NCI-H748 treated with DMSO at 0.1 percent for 48 hours (cell line): ENCODE measurements around the gene PLCL1.
"Not testable (repeated sequence)": the region's sequence is repeated elsewhere in the genome, so short reads cannot be mapped to it uniquely, and the experiment has no call there.

Experiments used
- DNase-seq: peaks from one replicate; lab custom pipeline; 2025; lab: John Stamatoyannopoulos, UW

The PLCL1 gene

DNA sequence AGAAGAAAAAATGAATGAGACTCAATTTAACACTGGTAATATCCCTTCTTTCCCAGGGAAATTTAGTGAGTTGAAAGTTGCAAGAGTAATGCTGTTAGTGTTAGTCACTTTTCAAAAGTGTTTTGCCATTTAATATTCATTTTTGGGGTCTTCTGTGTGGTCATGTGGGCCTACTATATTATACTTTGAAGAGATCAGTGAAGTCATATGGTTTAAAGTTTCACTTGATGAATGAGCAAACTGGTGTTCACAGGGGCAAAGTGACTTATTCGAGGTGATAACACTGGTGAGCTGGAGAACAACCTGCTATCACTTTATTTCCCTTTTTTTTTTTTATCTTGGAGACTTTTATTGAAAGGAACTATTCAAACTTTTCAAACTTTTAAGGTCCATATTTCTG is 196.0 kb downstream of the PLCL1 start:
- DNase-seq = no peak

DNA sequence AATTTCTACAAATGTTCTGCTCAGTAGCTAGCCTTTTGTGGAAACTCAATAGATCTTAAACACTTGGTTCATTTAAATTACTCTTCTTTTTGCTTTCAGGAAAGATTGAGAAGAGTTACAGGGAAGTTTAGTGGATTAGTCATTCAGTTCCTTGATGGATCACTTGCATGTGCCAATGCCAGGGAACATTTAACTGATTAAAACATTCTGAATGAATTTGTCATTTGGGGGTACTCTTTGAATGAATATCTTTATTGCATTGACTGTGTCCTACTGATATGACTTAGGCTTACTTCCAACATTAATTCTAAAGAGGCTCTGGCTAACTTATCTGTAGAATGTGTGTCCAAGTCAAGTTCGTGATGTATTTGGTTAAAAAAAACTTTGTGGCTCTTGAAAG is 199.8 kb downstream of the PLCL1 start:
- DNase-seq = no peak

DNA sequence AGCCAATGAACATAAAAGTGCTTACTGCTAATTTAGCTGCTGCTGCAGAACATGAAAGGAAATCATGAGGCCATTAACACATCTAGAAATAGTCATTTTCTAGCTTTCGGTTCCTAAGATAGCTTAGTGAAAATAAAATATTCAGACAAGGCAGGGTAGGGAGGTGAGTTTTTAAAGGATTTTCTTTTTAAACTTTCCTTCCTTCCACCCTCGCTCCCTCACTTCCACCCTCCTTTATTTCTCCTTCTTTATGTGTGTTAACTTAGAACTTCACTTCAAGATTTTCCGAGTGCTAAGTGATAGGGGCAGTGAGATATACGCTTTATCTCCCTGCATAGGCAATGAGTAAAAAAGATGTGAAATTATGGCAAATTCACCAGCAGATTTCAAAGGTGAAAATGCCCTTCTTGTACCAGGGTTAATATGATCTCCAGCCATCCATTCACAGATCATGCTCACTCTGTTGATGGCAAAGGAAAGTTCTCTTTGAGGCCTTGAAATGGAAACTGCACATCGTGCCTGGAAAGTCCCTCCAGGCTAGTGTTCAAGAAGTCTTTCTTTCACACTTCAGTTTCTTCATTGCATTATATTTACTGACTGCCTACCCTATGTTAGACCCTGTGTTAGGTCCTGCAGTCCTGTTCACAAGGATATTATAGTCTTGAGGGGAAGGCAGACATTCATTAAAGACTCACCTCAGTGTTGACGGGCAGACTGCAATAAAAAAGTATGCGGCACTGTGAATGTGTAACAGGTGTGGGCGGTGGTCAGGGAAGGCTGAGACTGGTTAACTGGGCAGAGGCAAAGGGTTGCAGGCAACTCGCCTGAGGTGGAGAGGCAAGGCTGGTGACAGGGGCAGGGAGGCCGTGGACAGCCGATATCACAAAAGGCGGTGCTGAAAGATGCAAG is 200.8 kb downstream of the PLCL1 start:
- no peak for DNase-seq

DNA sequence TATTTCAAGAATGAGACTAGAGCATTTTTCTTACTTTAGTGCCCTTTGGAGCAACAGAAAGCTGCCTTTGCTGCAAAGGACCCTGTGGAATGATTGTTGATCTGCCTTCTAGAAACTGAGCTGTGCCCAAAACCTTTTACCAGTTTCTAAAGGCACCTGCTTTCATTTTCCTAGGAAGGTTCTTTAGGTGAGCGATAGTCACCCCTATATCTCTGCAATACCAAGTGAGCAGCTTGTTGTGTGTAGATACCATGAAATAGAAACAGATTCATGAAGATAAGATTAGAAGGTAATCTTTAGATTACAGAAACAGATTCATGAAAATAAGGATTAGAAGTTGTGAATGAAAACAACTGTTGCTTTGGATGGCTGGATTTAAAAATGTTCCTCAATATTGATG is 202.3 kb downstream of the PLCL1 start:
- DNase-seq = no peak

DNA sequence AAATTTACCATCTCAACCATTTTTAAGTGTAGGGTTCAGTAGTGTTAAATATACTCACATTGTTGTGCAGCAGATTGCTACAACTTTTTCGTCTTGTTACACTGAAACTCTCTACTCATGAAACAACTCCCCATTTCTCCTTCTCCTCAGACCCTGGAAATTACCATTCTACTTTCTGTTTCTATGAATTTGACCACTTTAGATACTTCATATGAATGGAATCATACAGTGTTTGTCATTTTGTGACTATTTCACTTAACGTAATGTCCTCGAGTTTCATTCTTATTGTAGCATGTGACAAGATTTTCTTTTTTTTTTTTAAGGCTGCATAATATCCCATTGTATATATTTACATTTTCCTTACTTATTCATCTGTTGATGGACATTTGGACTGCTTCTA is 203.8 kb downstream of the PLCL1 start:
- no peak for DNase-seq

DNA sequence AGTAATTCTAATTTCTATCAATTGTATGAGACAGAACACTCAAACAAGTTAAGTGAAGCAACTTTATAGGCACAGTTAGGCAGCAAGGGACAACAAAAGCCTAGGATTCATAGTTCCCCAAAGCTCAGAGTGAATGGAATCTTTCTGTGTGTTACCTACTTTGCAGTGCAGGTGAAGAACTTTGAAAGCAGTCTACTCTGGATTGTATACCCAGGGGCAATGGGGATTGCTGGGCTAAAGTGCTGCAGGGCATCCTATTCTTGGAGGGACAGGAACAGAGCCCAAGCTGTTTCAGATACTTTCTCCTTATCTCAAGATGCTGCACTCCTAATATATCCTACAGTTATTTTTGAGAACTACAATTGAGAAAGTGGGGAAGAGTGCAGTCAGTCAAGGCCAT is 207.6 kb downstream of the PLCL1 start:
- no peak for DNase-seq

DNA sequence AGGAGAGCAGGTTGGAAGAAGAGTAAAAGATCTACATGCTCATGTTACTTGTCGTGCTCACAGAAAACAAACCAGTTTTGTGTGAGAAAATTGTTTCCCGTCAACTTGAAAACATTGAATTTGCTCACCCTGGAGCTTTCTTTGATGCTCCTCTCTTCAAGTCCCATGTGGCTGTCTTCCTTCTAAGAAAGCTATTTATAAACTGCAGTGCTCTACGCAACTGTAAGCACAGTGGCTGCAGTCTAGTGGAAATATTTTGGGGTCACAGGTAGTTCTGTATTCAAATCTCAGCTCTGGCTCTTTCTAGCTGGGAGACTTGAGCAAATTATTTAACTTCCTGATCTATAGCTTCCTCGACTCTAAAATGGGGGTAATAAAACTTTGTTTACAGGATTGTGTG is 211.8 kb downstream of the PLCL1 start:
- DNase-seq = no peak

DNA sequence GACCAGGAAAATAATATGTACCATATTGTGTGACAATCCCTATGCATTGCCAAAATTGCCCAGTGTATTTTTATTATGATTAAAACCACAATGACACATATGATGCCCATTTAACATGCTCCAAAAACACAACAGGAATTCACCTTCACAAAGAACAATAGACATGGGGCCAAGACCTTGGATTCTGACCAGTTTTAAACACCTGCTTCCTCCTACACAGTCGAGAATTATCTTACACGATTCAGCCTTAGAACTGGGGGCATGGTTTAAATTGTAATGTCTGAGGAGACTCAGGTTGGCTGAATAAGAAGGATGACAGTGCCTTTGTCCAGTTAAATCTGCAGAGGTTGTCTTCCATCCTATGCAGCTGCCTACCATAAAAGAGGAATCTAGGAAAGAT is 212.7 kb downstream of the PLCL1 start:
- no peak for DNase-seq

DNA sequence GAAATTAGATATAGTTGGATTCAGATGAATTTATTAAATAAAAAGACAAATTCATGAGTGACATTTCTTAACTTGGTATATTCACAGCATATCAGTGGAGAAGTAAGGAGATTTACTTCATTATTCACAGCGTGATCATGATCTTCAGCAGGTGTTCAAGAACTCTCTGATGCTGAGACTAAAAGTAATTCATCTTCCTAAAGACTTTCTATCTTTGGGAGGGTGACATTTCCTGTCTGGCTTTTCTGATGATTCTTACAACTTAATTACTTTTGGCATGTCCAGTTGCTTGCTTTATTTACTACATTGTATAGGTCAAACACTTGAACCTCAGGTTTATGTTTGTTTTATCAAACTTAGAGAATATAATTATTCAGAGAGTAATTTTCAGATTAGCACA is 224.6 kb downstream of the PLCL1 start:
- no peak for DNase-seq

DNA sequence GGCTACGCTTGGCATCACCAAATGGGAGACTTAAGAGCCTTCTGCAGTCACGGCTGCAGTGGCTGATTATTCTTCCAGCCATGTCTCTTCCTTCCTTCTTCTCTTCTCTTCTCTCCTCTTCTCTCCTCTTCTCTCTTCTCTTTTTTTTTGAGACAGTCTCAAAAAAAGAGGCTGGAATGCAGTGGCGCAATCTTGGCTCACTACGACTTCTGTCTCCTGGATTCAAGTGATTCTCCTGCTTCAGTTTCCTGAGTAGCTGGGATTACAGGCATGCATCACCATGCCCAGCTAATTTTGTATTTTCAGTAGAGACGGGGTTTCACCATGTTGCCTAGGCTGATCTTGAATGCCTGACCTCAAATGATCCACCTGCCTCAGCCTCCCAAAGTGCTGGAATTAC is 225.2 kb downstream of the PLCL1 start:
- DNase-seq = not testable (repeated sequence)

DNA sequence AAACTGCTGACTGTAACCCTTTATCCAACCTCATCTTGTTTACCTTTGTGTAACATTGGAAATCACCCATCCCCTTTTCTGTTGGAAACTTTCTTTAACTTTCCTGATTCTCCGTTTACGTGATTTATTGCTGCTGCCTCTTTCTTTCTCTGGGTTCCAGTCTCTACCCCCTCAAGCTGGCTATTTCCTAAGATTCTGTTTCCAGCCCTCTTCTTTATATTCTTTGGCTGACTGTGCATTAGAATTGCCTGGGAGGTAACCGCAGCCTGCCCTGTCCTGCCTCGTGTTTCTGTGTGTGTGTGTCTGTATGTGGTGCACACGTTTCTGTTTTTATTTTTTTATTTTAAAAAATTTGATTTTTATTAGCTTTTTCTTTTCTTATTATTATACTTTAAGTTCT is 229.2 kb downstream of the PLCL1 start:
- DNase-seq = no peak

DNA sequence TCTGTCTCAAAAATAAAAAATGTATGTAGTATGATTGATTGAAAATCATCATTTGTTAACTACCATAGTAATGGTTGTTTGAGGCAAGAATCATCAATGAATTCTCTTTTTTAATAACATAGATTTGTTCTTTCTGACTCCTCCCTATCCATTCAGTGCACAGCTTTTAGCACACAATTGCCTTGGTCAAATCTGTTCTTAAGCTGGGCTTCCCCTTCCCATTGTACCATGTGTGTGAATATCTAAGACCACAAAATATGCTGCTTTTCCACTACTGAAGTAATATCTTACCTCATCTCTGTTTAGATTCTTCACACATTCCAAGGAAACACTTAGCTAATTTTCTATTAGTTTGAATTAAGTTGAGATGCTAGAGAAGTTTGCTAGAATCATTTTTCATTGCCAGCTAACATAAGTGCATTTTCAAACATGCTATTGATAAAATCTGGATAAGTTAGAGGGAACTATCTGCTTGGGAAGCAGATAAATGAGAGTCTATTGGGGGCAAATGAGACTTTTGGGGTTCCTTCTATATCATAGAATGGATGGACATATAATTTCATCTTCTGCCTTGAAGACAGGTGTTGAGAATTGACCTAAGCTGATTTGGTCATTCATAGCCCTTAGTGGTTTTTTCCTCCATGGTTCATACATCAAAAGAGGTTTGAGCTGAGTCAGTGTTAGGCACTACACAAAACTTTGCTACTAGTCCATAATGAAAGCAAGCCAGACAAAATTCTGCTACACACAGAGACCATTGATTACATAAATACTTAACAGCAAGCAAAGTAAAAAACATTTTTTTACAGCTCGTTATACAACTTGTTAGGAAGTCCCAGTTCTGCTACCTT is 231.9 kb downstream of the PLCL1 start:
- DNase-seq = no peak

DNA sequence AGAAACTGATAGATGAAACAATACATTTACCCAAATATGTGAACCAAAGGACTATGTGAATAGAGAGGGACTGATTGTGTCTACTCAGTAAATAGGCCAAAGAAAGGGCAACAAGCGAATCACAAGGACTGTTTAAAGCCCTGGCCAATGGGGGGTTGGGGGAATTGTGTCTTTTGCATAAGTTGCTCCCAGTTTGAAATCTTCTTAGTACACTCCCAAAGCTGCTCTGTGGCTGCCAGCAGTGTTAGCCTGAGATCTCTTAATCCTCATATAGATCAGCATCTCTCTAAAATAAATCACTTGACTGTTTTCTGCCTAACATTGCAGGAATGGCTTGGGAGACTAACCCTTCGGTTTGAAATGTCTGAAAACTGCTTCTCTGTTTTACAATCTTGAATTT is 236.4 kb downstream of the PLCL1 start:
- no peak for DNase-seq

DNA sequence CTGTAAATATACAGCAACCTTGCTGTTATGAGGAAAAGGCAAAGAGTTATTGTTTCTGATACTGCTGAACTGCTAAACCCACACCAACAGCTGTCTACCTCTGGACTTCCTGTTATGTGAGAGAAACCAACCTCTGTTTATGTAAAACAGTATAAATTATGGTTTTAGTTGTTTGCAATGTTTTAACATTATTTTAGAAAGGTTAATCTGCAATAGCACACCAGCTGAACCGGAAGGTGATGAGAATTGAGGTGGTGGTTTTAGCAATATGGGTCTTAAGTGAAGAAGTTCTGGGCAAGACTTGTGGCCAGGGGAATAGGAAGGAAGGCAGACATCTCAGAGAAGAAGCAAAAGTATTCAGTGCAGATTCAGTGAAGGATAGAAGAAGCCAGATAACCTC is 237.8 kb downstream of the PLCL1 start:
- no peak for DNase-seq

DNA sequence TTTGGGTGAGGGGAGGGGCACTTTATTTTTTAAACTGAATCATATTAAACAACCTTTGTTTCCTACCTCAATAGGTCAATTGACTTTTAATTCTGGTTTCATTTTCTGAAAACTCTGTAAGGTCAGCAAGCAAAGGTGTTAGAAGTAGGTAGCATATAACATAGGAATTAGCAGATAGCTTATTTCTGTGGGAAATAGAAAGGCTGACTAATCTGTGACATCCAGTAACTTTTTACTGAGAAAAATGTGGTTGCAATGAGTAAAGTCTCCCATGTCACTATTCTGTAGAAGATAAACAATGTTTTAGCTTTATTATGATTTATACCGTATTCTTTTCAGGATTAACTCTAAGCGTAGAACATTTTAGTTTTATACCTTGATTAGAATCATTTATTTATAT is 240.4 kb downstream of the PLCL1 start:
- no peak for DNase-seq

DNA sequence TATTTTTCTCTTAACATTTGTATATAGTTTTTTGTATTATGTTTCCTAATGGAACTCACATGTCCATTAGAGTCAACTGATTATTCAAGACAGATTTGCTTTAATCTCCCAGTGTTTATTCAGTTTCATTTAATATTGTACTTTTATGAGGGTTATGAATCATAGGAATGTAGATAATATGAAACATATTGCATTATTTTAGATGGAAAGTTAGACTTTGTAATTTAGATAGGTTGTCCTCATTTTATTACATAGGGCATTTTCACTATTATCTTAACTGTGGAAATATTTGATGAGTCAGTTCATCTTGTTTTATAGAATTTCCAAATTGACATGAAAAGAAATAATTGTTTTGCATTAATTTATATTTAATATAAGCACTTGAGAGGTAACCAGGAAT is 240.8 kb downstream of the PLCL1 start:
- no peak for DNase-seq

DNA sequence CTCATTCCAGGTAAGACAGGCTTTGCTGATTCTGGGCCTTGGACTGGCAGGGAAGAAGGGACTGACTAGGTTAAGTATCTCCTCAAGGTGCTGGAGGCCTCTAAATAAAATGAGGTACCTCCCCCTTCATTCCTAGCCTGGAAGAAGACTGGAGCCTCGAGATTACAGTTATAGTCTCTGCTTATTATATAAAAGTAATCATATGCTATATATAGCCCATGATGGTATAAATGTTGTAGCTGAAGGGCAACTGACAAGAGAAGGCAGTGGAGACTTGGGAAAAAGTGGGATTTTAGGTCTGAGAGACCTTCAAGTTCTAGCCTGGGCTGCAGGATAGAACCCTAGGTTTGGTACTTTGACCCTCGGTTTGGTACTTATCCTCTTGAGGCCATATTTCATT is 248.3 kb downstream of the PLCL1 start:
- DNase-seq = no peak

DNA sequence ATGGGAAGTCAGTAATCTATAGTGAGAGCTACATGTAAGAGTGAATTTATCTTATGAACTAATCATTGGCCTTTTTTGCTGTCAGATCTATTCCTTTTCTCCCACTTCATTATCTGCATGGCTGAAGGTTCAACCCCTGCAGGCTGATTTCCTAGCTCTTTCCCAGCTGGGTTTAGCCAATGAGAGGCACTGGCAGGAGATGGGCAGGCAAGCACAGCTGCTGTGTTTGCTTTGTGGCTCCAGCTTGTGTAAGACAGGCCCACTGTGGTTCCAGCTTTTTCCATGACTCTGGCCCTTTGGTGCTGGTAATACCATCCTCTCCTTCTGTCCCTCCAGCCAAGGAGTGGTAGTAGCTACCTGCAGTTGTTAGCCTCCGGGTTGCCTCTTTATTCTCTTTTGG is 248.8 kb downstream of the PLCL1 start:
- DNase-seq = no peak

DNA sequence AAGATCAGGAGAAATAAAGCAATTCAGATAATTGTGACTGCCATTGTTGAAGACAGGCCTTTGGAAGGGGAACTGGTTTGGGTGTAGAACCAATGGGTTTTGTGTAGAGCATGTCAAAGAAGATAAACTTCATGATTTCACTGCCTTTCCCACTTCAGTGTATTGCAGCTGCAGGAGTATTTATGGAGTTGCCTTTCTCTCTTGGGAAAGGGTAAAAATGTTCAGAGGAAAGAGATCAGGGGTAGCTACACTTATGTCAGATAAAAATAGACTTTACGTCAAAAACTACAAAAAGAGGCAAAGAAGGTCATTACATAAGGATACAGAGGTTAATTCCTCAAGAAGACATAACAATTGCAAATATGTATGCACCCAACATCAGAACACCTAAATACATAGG is 249.4 kb downstream of the PLCL1 start:
- DNase-seq = no peak

DNA sequence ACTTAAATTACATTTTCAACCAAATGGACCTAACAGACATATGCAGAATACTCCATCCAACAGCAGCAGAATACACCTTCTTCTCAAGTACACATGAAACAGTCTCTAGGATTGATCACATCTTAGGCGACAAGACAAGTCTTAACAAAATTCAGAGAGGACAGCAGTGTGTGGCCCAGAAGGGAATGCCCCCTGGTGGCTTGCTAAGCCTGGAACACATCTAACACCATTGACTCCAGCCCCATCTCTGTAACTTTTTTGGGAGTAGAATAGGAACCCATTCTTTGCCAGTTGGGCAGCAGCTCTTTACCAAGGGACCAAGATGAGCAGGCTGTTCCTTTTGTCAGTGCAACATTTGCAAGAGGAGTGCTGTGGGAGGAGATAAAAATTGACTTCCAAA is 249.9 kb downstream of the PLCL1 start:
- DNase-seq = no peak

DNA sequence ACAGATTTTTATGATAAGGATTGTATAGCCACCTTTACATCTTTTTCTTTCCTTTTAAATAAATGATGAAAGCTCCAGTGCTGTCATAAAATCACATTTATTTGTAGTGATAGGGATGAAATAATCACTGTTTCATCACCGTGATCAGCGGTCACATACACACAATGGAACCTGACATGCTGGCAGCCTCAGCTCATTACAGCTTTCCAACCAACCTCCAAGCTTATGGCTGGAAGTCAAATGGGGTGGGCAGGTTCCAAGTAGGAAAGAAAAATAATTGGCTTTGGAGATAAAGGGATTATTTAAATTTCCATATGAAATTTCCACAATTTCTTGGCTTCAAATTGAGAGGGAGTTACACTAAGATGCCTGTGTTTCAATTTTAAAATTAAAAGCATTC is 251.3 kb downstream of the PLCL1 start:
- no peak for DNase-seq

DNA sequence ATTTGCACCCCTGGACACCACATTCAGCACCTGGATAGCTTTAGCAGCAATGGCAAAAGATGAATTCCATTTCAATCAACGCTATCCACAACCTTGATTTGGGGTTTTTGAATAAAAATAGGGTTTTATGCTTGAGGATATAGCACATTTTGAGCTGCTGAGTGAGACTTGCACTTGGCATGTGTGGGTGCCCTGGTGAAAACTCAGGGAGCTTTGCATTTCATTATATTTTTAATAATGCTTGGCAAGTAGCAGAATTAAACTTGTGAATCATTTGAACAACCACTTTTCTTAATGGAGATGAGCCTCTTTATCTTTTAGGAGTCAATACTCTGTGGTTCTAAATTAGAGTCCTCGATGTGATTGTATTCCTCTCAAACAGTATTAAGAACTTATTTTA is 252.4 kb downstream of the PLCL1 start:
- DNase-seq = no peak

DNA sequence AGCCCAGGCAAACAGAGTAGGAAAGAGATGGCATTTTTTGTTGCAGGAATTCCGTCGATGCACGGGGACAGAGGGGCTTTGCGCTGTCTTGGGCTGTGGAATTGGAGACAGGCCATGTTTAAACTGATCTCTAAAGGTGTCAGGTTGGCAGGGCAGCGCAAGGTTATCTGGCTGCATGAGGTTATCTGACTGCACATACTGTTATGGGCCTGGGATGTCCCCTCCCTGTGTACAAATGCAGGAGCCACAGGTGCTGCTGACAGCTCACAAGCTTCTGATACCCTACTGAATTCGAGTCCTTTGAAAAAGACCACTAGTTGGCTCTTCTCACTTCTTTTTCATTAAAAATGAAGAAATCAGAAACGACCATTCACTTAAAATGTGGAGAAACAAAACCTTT is 255.4 kb downstream of the PLCL1 start:
- DNase-seq = no peak
